Eye (tissue), 1 donor: ENCODE data around the gene ERMP1.
"Not testable (repeated sequence)": the region's sequence is repeated elsewhere in the genome, so short reads cannot be mapped to it uniquely, and the experiment has no call there.

Experiments used
- DNase-seq: peaks from one replicate; pipeline ENCODE4 v3.0.0-alpha.2; 2015

Gene ERMP1

DNA sequence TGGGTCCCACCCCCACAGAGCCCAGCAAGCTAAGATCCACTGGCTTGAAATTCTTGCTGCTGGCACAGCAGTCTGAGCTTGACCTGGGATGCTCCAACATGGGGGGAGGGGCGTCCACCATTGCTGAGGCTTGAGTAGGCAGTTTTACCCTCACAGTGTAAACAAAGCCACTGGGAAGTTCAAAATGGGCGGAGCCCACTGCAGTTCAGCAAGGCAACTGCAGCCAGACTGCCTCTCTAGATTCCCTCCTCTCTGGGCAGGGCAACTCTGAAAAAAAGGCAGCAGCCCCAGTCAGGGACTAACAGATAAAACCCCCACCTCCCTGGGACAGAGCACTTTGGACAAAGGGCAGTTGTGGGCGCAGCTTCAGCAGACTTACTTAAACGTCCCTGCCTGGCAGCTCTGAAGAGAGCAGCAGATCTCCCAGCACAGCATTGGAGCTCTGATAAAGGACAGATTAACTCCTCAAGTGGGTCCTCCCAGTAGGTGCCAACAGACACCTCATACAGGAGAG is 53.2 kb downstream of the ERMP1 start:
- DNase-seq, result not testable (repeated sequence)

DNA sequence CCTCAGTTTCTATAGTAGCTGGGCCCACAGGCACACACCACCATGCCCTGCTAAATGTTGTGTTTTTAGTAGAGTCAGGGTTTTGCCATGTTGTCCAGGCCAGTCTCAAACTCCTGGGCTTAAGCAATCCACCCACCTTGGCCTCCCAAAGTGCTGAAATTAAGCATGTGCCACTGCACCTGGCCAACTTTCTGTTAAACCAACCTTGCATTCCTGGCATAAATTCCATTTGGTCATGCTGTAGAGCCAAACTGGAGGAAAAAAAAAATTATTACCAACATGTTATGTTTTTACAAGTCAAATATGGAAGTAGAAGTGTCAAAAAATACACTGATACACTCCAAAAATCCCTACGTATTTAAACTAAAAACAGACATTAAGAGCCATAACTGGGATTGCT is 54.1 kb downstream of the ERMP1 start:
- peak; percentile 31 for DNase-seq

DNA sequence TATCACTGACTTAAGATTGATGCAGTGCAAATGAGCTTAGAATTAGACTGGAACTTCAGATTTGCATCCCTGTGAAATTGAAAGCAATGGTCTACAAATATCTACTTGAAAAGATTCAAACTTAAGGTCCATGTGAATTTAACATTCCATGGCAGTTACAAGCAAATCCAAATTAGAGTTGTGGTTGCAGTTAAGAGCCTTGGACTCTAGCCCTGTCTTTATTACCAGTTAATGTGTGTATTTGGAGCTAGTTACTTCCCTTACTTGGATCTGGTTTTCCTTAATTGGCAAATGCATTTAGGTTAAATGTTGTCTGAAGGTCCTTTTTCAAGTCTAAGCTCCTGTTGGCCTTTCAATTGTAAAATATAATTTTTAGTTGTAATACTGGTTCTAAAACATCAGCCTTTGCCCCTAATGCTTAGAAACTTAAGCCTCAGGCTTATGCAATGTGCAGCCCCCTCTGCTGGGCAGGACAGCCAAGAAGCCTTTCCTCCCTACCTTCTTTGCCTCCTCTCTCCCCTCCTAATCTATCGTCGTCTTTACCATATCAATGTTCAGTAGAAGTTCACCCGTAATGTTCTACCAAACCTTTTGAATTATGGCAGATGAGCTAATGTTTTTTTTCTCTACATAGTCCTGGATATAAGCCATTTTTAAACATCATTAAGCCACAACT is 59.5 kb downstream of the ERMP1 start:
- DNase-seq, result no peak

DNA sequence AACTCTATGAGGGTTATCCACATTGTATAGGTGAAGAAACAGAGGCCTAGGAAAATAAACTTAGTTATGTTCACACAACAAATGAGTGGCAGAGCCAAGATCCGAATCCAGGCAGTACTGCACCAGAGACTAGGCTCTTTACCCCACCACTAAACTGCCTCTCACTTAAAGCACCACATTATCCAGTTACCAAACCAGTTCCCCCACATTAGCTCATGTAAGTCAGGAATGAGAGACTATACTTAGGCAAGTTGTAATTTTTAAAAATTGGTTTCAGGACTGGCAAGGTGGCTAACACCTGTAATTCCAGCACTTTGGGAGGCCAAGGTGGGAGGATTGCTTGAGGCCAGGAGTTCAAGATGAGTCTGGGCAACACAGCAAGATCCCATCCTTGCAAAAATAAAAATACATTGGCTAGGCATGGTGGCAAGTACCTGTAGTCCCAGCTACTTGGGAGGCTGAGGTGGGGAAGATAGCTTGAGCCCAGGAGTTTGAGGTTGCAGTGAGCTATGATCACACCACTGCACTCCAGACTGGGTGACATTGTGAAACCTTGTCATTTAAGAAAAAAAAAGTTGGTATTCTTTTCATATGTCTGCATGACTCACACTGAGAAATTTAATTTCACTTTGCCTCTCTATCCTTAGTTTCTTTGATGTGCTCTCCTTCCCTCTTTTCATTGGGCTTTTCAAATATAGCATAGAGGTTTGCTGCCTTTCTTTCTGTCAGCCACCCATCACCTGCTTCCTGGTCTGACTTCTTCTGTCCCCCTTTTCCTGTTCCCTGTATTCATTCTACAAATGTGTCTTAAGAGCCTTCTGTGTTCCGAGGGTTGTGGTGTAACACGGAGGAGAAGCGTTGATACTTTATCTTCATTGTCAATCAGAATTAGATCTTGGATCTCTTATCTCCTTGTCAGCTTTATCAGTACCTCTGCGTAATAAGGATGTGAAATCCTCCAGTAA is 64.7 kb downstream of the ERMP1 start:
- no peak for DNase-seq

DNA sequence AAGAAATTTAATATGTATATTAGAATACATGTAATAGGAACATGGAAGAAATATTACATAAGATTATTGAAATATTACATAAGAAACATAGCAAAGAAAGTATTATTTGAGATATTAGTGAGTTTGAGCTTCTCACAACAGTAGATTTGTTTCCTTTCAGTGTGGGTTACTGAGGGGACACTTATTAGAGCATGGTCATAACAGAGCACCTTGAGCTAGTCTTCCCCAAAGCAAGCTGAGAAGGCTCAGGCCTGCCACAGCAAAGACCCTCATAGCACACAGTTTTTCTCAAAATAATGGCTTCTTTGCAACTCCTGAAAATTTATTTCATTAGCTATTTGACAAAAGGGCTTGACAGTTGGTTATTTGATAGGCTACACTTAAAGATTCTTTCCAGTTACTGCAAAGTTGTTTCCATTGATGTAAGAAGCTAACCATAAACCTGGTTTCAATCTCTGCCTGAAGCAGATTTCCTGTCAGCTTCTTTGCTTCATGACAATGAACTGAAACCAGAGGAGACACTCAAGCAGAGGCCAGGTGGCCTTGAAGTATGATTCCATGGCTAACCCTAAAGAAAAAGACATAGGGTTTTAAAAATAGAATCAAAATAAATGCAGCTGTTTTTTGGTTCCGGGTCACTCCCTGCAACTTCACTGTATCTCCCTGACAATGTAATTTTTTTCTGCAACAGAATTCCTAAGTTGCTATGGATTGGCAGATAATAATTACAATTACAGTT is 68.6 kb downstream of the ERMP1 start:
- DNase-seq, result no peak

DNA sequence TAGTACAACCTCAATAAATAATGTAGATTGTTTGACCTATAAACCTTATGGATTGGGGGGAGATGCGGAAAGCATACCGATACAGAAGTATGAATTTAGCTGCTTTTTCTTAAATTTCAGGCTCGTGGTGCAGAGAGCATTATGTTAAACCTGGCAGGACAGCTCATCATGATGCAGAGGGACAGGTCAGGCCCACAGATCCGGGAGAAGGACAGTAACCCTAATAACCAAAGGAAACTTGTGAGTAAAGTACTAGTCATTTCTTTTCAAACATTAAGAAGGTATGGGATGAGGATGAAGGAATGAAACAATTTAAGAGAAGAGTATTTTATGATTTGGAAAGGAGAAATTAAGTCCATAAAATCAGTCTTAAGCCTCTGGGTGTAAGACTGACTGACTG is 70.5 kb downstream of the ERMP1 start:
- no peak for DNase-seq

DNA sequence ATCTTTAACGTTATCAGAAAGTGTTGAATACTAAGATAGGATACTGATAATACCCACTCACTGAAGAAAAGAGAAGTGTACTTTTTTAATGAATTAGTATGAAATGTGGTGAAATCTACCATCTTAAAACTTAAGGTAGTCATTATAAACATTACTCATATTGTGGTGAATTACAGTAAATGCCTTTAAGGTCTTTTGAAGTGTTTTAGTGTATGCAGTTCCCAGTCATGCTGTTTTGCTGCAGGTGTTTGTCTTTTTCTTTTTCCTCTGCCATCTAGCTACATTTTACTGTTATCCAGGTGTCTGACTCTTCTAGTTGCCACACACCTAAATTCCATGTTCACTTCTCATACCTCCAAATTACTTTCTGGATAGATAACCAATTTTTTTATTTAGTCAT is 72.6 kb downstream of the ERMP1 start:
- DNase-seq, result no peak

DNA sequence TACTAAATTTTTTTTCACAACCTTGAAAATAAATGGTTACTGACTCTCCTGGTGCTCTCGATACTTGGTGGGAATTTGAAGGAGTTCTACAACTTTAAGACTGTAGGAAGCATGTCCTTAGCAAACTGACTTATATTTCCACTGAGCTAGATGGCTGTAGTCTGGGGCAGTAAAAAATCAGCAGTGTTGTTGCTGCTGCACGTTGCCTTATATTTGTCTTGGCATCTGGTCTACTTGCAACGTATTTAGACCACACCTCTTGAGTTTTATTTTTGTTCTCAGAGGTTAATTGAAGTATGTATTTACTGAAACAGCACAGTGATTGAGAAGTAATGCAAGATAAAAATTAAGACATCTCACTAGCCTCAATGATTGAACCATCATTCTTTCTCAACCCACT is 76.3 kb downstream of the ERMP1 start:
- DNase-seq, result no peak

DNA sequence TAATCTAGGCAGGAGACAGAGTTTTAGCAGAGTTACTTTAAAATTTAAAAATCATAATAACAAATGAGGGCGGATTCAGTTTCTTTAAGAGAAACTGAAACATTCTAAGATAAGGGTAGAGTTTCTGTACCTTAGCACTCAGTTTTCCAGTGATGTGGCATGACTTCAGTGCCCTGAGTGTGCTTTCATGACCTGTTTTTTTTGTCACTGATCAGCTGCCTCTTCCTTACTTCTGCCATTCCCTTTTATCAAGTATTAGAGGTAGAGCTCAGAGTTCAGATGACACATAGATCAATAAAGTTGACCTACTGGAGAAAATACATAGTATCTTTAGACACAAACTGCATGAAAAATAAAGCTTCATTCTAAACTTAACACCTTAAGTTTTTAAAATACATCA is 82.3 kb downstream of the ERMP1 start:
- DNase-seq, result no peak

DNA sequence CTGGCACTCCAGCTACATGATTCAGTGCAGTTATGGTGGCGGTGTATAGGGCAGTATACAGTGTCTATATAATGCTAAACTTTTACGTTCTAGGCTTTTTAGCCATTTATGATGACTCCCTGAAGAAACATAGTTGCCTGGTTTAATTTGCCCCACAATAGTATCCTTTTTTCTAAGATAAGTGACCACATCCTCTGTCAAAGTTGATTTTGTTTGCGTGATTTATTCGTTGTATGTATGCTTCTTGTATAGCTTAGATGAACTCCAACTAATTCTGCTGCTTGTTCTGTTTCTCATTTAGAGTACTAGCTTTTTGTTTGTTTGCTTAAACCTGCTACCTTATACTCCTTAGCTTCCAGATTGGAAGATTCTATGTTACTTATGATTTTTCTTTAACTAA is 83.6 kb downstream of the ERMP1 start:
- DNase-seq, result no peak

DNA sequence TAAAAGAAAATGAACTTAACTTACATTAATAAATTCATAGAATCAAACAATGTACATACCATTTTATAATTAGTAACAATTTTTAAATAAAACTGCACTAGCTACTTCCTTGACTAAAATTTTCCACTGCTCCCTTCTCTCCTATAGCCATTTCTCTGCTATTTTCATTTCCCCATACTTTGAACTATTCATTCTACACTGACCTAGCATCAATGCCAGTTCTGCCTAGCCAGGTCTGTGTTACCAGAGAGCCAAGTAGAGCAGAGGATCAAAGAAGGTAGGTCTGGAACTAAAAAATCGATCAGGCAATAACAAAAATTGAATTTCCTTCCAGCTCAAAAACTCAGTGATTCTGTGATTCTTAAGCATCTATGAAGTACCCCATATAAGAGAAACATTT is 84.5 kb downstream of the ERMP1 start:
- no peak for DNase-seq

DNA sequence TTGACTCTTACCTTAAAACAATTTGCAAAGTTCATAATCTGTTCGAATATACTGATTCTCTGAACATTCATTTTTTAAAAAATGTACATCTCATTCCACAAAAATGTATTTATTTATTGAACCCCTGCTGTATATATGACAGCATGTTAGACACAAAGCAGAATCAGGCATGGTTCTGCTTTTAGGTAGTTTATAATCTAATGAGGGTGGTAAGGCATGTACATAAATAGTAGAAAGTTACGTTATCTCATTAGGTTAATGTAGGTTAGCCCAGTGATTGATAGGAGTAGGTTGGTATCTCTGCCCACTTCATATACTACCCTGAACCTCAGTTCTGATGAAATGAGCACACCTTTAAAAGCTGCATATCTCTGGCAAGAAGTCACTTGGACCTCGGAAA is 89.8 kb downstream of the ERMP1 start:
- no peak for DNase-seq

DNA sequence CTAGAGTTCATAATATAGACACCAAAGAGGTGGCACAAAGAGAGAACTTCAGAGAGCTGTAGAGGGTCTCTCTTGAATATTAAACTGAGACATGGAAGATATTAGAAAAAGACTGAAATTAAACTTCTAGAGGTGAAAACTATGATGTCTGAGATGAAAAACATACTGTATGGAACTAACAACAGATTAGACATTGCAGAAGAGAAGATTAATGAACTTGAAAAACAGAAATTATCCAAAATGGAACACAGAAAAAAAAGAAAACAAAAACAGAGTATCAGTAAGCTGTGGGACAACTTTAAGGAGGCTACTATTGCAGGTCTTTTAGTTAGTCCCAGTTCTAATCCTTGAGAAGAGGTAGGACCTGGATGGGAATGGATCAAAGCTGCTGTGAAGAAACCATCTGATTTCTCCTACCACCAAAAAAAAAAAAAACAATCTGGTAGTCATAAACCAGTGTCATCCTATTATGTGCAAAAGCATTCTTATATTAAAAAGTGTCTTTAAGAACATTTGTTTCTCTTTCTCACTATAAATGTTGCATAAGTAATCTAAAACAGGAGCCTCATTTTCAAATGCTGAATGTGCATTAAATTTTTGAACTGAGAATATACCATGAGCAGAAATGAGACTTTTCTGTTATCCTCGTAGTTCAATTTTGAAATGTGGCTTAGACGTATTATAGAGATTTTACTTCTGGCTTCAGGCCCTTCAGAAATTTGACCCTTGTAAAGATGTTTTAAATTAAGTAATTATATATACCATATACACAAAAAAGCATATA is 96.2 kb downstream of the ERMP1 start:
- no peak for DNase-seq

DNA sequence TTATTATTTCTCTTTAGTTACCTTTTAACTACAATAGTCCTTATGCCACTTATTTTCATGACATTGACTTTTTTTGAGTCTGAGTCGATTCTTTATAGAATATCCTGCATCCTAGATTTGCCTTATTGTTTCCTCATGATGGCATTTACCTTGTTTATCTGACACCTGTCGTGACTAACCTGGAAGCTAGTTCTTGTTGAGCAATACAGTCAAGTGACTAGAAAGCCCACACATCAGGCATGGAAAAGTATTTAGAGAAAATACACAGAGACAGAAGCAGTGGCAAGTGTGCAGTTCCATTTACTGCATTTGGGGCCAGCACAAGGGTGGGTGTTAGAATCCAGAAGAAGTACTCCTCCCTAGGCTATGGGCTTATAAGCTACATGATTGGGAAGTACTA is 97.8 kb downstream of the ERMP1 start:
- no peak for DNase-seq
